B cell (primary cell): ENCODE data around the gene FILIP1. TPM values are rescaled to one million over a fixed set of nuclear protein-coding genes. Genes with fewer than 3 reads are reported as not detected.

Source experiments
- ATAC-seq: fragments of 200-7000 bp; cut with Tn5 transposase; one replicate; pipeline ENCODE4 v1.10.0; 2021; ENCODE audit warnings: low read depth, mild to moderate bottlenecking, moderate number of reproducible peaks, moderate library complexity
- CTCF ChIA-PET: fragments of 350-600 bp; sonication (Branson Sonifier 250); formaldehyde crosslinking; loops from one replicate; lab custom pipeline; 2021; ENCODE audit warnings: antibody characterized with exemption, inconsistent platforms; lab: Charles Lee
- POLR2A ChIA-PET: fragments of 350-600 bp; sonication (Branson Sonifier 250); formaldehyde crosslinking; loops from one replicate; lab custom pipeline; 2021; ENCODE audit warnings: antibody characterized with exemption; lab: Charles Lee
- DNase-seq: peaks from one replicate; pipeline ENCODE4 v3.0.0; 2013
- H2AFZ ChIP-seq: 2 replicates; pipeline ENCODE4 v1.6.1; 2012; ENCODE audit warnings: mild to moderate bottlenecking, low read depth, low read length; ENCODE audit not compliant: insufficient read depth, poor library complexity, severe bottlenecking
- H3K27ac ChIP-seq, 2 donors: 1 replicate in 1 of 2; 2 replicates in 1 of 2; pipeline ENCODE4 v1.5.1; 2012 to 2013; ENCODE audit warnings: low read length in 2 of 2, mild to moderate bottlenecking in 2 of 2, moderate library complexity in 1 of 2
- H3K27me3 ChIP-seq, 4 experiments: fragments of 200-600 bp in 1 of 4; sonication (generic) in 1 of 4; replicated peaks in 1 of 4; 1 replicate in 2 of 4; 2 replicates in 2 of 4; pipeline versions ENCODE4 v1.6.1 to v1.7.0; 2013 to 2016; ENCODE audit warnings: low read length in 3 of 4, mild to moderate bottlenecking in 2 of 4, mixed read lengths in 1 of 4, moderate library complexity in 1 of 4; ENCODE audit not compliant: insufficient read depth in 4 of 4, control insufficient read depth in 3 of 4; ENCODE audit errors: control extremely low read depth in 1 of 4
- H3K36me3 ChIP-seq, 2 experiments: replicated peaks in 1 of 2; 1 replicate in 1 of 2; 2 replicates in 1 of 2; pipeline versions ENCODE4 v1.6.1 to v1.7.1; 2013; ENCODE audit warnings: low read length in 1 of 2; ENCODE audit not compliant: insufficient read depth in 2 of 2, control insufficient read depth in 1 of 2; ENCODE audit errors: control extremely low read depth in 1 of 2, extremely low read depth in 1 of 2
- H3K4me1 ChIP-seq, 2 donors: fragments of 200-600 bp in 1 of 2; sonication (generic) in 1 of 2; 1 replicate in 1 of 2; 2 replicates in 1 of 2; pipeline versions ENCODE4 v1.5.1 to v1.6.1; 2013 to 2017; ENCODE audit warnings: low read length in 2 of 2; ENCODE audit not compliant: control insufficient read depth in 2 of 2, insufficient read depth in 2 of 2
- H3K4me2 ChIP-seq: replicated peaks from 2 replicates; pipeline ENCODE3; 2012; ENCODE audit warnings: mild to moderate bottlenecking, low read depth, low read length; ENCODE audit not compliant: poor library complexity, severe bottlenecking
- H3K4me3 ChIP-seq, 5 experiments: fragments of 200-600 bp in 1 of 5; sonication (generic) in 1 of 5; 1 replicate in 3 of 5; 2 replicates in 2 of 5; pipeline versions ENCODE4 v1.5.1 to v1.7.0; 2011 to 2016; ENCODE audit warnings: low read length in 4 of 5, mild to moderate bottlenecking in 4 of 5, low read depth in 2 of 5, control low read depth in 1 of 5, moderate library complexity in 1 of 5; ENCODE audit not compliant: insufficient read depth in 1 of 5; ENCODE audit errors: control extremely low read depth in 1 of 5, extremely low read depth in 1 of 5
- H3K79me2 ChIP-seq: fragments of 200-600 bp; sonication (generic); one replicate; pipeline ENCODE4 v1.6.0; 2016; ENCODE audit warnings: low read length; ENCODE audit not compliant: control insufficient read depth, insufficient read depth
- H3K9ac ChIP-seq: fragments of 200-600 bp; sonication (generic); 2 replicates; pipeline ENCODE4 v1.6.1; 2017; ENCODE audit warnings: mild to moderate bottlenecking, low read length, moderate library complexity
- H3K9me3 ChIP-seq, 3 donors: one replicate each; pipeline versions ENCODE4 v1.6.1 to v1.7.1; 2013; ENCODE audit warnings: low read length in 2 of 3; ENCODE audit not compliant: control insufficient read depth in 2 of 3, insufficient read depth in 1 of 3; ENCODE audit errors: control extremely low read depth in 1 of 3
- H4K20me1 ChIP-seq: 2 replicates; pipeline ENCODE4 v1.6.0; 2012; ENCODE audit warnings: mild to moderate bottlenecking, low read length; ENCODE audit not compliant: insufficient read depth, control insufficient read depth, poor library complexity, severe bottlenecking
- H3K27ac Mint-ChIP-seq: one replicate; pipeline ENCODE4 v1.8.0; 2021; ENCODE audit warnings: mixed read lengths
- H3K27me3 Mint-ChIP-seq: one replicate; pipeline ENCODE4 v1.8.0; 2021; ENCODE audit warnings: mixed read lengths
- H3K4me1 Mint-ChIP-seq: one replicate; pipeline ENCODE4 v1.8.0; 2021; ENCODE audit warnings: mixed read lengths
- H3K4me3 Mint-ChIP-seq: one replicate; pipeline ENCODE4 v1.8.0; 2021; ENCODE audit warnings: mixed read lengths
- H3K9me3 Mint-ChIP-seq: one replicate; pipeline ENCODE4 v1.8.0; 2022; ENCODE audit warnings: mixed read lengths; ENCODE audit not compliant: insufficient read depth
- CTCF ChIP-seq: fragments of 200-600 bp; IDR thresholded peaks from one replicate; pipeline ENCODE4 v1.8.0; 2022; ENCODE audit warnings: antibody characterized with exemption, mild to moderate bottlenecking
- EZH2 ChIP-seq: IDR thresholded peaks from 2 replicates; pipeline ENCODE4 v1.6.1; 2012; ENCODE audit warnings: borderline replicate concordance, low read depth, mild to moderate bottlenecking, moderate library complexity, low read length; ENCODE audit not compliant: insufficient read depth, poor library complexity, severe bottlenecking
- WGBS: methylation state at CpG from one replicate; pipeline ENCODE4 v1.1.5; 2013; ENCODE audit warnings: missing lambda C conversion rate; ENCODE audit not compliant: insufficient coverage; 5-methylcytosine and 5-hydroxymethylcytosine counted together
- intact Hi-C: fragments of 100-400 bp; cut with micrococcal nuclease; formaldehyde crosslinking; loops from one replicate; pipeline ENCODE4 v1.10.0; 2022
- polyA plus RNA-seq: library from polyadenylated mRNA; depleted of rRNA; stranded (reverse); fragments of >200 nt; gene quantifications from 2 replicates; pipeline ENCODE4 v1.2.3, GENCODE V29; 2012
- total RNA-seq, 2 donors: library from RNA; stranded (reverse); fragments of 120-200 nt in 1 of 2; gene quantifications; 1 replicate in 1 of 2; 2 replicates in 1 of 2; pipeline versions ENCODE4 v1.2.3 to v1.2.4, GENCODE V29; 2013 to 2022

FILIP1 gene
- total and polyA plus RNA-seq, 2 donors (not counting 1 experiment from before 2014, with no cell fraction given): not detected

GRCh38 chr6:75478929-75479328 is 14.7 kb downstream of the FILIP1 start:
- H3K4me1 Mint-ChIP-seq: no peaks in the 10 kb centered on the region
- no peaks in the 10 kb centered on the region for H4K20me1 ChIP-seq

GRCh38 chr6:75472885-75473284 is 20.7 kb downstream of the FILIP1 start:
- no peak overlapping the region for H3K27ac Mint-ChIP-seq
- no peak overlapping the region for H2AFZ ChIP-seq
- H3K4me1 Mint-ChIP-seq: no peaks in the 10 kb centered on the region
- peaks cover 24% of the 10 kb centered on the region for H3K27me3 Mint-ChIP-seq
- no peaks in the 10 kb centered on the region for H3K9me3 ChIP-seq
- no peak overlapping the region for H3K9ac ChIP-seq
- H3K4me1 ChIP-seq: no peaks in the 10 kb centered on the region
- no CpG with 5 or more reads among the region's 1 CpG for WGBS
- H3K79me2 ChIP-seq: no peaks in the 10 kb centered on the region
- no peak for TF ChIP-seq EZH2
- TF ChIP-seq CTCF: no peak
- H3K36me3 ChIP-seq: no peaks in the 10 kb centered on the region
- intact Hi-C loops: no loop called here
- H3K27ac ChIP-seq: no peak overlapping the region
- no peaks in the 10 kb centered on the region for H3K9me3 Mint-ChIP-seq
- no peak overlapping the region for H3K4me3 ChIP-seq
- POLR2A ChIA-PET: no interaction called here
- no peak for ATAC-seq
- no peak overlapping the region for H3K4me2 ChIP-seq
- no peak overlapping the region for H3K4me3 Mint-ChIP-seq
- DNase-seq: no peak
- CTCF ChIA-PET: no interaction called here
- no peaks in the 10 kb centered on the region for H4K20me1 ChIP-seq
- H3K27me3 ChIP-seq: no peaks in the 10 kb centered on the region

More at GRCh38 chr6:75478929-75479328, 14.7 kb downstream of the FILIP1 start:
- intact Hi-C loops: no loop called here
- TF ChIP-seq EZH2: no peak
- no peak for TF ChIP-seq CTCF
- no peak overlapping the region for H3K4me3 ChIP-seq
- DNase-seq (no peak), ATAC-seq (no peak)
- H3K27me3 ChIP-seq: no peaks in the 10 kb centered on the region
- no peak overlapping the region for H3K9ac ChIP-seq
- POLR2A ChIA-PET: no interaction called here
- no peak overlapping the region for H3K27ac ChIP-seq
- no peaks in the 10 kb centered on the region for H3K4me1 ChIP-seq
- no peaks in the 10 kb centered on the region for H3K79me2 ChIP-seq
- H3K4me2 ChIP-seq: no peak overlapping the region
- CTCF ChIA-PET: no interaction called here
- no peak overlapping the region for H3K27ac Mint-ChIP-seq
- no peaks in the 10 kb centered on the region for H3K9me3 ChIP-seq
- H3K36me3 ChIP-seq: no peaks in the 10 kb centered on the region
- peaks cover 28% of the 10 kb centered on the region for H3K27me3 Mint-ChIP-seq
- H3K4me3 Mint-ChIP-seq: no peak overlapping the region
- H2AFZ ChIP-seq: no peak overlapping the region
- no peaks in the 10 kb centered on the region for H3K9me3 Mint-ChIP-seq
